Epithelial cell of esophagus (primary cell): Measurements from ENCODE around the gene PPP1R1B.

ENCODE experiments used
- DNase-seq: peaks from one replicate; pipeline ENCODE4 v3.0.0; 2010; ENCODE audit warnings: low read depth
- H3K4me3 ChIP-seq: 2 replicates; pipeline ENCODE4 v1.5.1; 2011; ENCODE audit warnings: mild to moderate bottlenecking, low read length, control low read depth
- TF ChIP-seq, protein P1 (sequence below): IDR thresholded peaks from 2 replicates; pipeline ENCODE4 v1.5.1; 2011; ENCODE audit warnings: low read depth, mild to moderate bottlenecking, low read length, control low read depth, inconsistent platforms; ENCODE audit not compliant: insufficient read depth; ENCODE audit errors: missing control alignments

Gene PPP1R1B

DNA sequence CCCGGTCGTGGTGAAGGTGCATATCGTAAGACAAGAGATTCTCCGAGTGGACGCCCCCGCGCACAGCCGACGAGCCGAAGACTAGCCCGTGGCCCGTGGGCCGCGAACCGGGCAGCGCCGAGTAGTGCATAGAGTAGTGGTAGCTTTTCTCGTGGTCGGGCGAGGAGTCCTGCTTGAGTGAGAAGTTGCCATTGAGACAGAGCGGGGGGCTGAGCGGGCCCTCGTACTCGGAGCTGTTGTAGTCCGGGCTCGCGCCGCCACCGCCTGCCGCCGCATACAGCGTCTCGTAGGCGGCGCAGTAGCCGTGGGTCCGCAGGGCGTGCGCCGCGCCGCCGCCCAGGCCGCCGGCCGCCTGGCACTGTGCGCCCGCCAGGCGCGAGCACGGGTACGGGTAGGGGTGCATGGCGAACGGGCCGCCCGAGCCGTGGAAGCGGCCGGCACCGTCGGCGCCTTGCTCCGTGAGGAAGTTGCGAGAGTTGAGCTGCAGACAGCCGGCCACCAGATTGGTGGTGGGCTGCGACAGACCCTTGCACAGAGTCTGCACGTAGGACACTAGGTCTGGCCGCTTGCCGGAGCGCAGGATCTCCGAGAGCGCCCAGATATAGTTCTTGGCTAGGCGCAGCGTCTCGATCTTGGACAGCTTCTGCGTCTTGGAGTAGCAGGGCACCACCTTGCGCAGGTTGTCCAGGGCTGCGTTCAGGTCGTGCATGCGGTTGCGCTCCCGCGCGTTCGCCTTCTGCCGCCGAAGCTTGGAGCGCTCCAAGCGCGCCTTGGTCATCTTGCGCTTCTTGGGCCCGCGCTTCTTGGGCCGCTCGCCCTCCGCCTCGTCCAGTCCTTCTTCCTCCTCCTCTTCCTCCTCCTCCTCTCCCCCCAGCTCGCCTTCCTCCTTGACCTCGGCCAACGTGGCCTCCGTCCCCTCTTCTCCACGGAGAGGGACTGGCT, 21.0 kb upstream of the PPP1R1B start:
- H3K4me3 ChIP-seq: no peak overlapping the region
- DNase-seq: peak; percentile 52
- TF ChIP-seq, protein P1, sequence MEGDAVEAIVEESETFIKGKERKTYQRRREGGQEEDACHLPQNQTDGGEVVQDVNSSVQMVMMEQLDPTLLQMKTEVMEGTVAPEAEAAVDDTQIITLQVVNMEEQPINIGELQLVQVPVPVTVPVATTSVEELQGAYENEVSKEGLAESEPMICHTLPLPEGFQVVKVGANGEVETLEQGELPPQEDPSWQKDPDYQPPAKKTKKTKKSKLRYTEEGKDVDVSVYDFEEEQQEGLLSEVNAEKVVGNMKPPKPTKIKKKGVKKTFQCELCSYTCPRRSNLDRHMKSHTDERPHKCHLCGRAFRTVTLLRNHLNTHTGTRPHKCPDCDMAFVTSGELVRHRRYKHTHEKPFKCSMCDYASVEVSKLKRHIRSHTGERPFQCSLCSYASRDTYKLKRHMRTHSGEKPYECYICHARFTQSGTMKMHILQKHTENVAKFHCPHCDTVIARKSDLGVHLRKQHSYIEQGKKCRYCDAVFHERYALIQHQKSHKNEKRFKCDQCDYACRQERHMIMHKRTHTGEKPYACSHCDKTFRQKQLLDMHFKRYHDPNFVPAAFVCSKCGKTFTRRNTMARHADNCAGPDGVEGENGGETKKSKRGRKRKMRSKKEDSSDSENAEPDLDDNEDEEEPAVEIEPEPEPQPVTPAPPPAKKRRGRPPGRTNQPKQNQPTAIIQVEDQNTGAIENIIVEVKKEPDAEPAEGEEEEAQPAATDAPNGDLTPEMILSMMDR: no peak

DNA sequence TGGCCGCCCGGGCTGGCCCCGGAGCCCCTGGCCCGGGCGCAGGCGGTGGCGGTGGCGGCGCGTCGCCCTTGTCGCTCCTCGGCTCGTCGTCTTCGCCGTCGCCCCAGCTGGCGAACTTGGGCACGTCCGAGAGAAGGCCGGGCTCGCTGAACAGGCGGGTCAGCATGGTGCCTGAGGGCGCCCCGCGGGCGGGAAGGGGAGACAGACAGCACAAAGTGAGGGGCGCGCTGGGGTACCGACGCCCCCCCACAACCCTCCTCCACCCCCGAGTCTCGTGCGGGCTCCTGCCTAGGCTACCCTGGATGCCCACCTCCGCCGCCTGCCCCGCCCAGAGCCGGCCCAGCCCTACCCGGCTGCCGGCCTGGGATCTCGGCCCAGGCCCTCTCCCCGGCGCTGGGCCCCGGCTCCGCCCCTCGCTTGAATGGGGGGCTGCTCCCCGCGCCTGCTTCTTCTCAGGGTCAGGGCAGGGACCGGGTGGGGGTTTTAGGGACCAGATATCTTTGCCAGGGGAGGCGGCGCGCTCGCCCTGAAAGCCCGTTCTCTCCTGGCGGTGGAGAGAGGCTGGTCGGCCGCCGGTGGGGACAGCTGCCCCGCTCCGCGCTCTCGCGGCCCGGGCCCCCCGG, 20.2 kb upstream of the PPP1R1B start:
- no peak overlapping the region for H3K4me3 ChIP-seq
- TF ChIP-seq, protein P1: no peak
- DNase-seq: no peak

DNA sequence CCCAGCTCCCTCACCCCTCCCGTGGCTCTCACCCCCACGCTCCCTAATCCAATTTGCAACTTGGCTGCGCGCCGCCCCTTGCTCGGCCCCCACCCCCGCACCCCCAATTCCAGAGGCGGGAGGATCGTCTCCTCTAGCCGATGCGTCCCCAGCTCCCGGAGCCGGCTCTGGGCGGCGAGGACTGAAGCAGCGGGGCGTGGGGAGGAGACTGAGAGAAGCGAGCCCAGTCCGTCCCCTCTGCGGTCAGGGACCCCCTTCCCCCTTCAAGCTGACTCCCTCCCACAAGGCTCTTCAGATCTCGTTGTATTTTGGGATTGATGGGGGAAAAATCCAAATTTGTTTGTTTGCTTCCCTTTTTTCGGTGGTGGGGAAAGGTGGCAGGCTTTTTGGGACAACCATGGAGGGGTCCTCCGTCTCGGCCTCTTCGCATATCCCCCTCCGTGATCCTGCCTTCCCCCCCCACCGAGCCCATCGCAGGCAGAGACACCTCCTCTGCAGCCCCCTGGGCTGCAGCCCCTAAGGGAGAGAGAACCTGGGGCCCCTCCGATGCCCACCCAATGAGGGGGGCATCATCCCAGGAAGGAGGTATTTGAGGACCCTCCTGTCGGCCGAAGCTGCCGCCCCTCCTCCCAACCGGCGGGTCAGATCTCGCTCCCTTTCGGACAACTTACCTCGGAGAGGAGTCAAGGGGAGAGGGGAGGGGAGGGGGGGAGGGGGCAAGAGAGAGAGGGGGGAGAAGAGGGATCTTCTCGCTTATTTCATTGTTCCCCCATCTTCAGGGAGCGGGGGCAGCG, 19.5 kb upstream of the PPP1R1B start:
- no peak for DNase-seq
- TF ChIP-seq, protein P1: no peak
- no peak overlapping the region for H3K4me3 ChIP-seq

DNA sequence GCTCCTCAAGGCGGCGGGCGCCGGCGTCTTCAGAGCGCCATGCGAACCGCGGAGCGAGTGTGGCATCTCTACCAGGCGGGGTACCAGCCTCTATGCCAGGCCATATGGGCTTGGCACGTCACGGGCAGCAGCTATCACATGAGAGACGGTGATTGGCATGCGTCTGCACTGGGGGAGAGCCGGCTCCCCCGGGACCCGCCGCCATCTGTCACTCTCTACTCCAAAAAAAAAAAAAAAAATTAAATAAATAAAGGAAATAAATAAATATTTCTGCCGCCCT, 19.0 kb upstream of the PPP1R1B start, which contains the start of gene NEUROD2:
TSS of gene NEUROD2 (minus strand) at position 70 of the 280 bp plus-strand sequence. CDS start 1,321 bp downstream, outside the sequence.
- no peak for DNase-seq
- no peak within 1 kb of the TSS for H3K4me3 ChIP-seq
- TF ChIP-seq, protein P1: no peak

DNA sequence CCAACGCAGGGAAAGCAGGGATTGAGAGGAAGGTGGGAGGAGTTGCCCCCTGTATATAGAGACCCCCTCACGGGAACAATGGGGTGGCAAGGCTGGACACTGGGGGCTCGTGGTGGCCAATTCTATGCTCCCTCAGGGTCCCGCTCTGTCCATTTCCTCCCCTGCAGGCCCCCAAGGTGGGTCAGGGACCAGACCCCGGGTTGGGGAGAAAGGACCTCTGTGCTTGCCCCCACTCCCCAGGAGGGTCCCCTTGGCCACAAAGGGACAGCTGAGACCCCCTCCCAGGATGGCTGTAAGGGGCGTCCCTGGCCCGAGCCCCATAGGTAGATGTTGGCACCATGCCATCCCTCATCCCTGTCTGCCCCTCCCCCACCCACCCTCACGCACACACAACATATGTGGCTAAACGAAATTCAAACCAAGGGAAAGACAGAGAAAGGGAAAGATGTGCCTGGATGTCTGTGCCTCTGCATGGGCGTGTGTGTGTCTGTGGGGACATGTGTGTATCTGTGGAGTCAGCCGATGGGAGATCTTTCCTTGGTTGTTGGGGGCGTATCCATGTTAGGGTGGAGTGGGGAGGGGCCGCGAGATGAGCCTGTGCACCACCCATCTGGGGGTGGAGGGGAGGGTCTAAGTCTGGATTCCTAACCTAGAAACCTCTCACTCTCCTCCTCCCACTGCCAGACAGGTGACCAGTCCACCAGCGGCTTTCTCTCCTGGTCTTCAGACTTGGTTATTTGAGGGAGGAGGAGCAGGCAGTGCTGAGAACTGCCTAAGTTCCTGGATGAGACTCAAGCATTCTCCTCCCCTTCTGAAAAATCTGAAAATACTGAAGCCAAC, 18.4 kb upstream of the PPP1R1B start:
- no peak for DNase-seq
- H3K4me3 ChIP-seq: no peak overlapping the region

More for the DNA sequence above, 18.4 kb upstream of the PPP1R1B start:
- TF ChIP-seq, protein P1: no peak
